Fibroblast of skin of scalp (primary cell): ENCODE measurements around the gene GNL1.

Experiments
- DNase-seq: peaks from one replicate; pipeline ENCODE4 v3.0.0-alpha.2; 2013

GNL1 gene

GRCh38 chr6:30494291-30494861, 61.9 kb downstream of the GNL1 start:
- DNase-seq = no peak

- DNase-seq = no peak
These were observed 62.5 kb downstream of the GNL1 start for GRCh38 chr6:30493643-30494250.

- no peak for DNase-seq
These were observed 64.0 kb downstream of the GNL1 start for GRCh38 chr6:30491991-30492952.
